ENCODE measurements around the gene RRBP1.

The RRBP1 gene, protein sequence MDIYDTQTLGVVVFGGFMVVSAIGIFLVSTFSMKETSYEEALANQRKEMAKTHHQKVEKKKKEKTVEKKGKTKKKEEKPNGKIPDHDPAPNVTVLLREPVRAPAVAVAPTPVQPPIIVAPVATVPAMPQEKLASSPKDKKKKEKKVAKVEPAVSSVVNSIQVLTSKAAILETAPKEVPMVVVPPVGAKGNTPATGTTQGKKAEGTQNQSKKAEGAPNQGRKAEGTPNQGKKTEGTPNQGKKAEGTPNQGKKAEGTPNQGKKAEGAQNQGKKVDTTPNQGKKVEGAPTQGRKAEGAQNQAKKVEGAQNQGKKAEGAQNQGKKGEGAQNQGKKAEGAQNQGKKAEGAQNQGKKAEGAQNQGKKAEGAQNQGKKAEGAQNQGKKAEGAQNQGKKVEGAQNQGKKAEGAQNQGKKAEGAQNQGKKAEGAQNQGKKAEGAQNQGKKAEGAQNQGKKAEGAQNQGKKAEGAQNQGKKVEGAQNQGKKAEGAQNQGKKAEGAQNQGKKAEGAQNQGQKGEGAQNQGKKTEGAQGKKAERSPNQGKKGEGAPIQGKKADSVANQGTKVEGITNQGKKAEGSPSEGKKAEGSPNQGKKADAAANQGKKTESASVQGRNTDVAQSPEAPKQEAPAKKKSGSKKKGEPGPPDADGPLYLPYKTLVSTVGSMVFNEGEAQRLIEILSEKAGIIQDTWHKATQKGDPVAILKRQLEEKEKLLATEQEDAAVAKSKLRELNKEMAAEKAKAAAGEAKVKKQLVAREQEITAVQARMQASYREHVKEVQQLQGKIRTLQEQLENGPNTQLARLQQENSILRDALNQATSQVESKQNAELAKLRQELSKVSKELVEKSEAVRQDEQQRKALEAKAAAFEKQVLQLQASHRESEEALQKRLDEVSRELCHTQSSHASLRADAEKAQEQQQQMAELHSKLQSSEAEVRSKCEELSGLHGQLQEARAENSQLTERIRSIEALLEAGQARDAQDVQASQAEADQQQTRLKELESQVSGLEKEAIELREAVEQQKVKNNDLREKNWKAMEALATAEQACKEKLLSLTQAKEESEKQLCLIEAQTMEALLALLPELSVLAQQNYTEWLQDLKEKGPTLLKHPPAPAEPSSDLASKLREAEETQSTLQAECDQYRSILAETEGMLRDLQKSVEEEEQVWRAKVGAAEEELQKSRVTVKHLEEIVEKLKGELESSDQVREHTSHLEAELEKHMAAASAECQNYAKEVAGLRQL (N-terminal part only)

DNA sequence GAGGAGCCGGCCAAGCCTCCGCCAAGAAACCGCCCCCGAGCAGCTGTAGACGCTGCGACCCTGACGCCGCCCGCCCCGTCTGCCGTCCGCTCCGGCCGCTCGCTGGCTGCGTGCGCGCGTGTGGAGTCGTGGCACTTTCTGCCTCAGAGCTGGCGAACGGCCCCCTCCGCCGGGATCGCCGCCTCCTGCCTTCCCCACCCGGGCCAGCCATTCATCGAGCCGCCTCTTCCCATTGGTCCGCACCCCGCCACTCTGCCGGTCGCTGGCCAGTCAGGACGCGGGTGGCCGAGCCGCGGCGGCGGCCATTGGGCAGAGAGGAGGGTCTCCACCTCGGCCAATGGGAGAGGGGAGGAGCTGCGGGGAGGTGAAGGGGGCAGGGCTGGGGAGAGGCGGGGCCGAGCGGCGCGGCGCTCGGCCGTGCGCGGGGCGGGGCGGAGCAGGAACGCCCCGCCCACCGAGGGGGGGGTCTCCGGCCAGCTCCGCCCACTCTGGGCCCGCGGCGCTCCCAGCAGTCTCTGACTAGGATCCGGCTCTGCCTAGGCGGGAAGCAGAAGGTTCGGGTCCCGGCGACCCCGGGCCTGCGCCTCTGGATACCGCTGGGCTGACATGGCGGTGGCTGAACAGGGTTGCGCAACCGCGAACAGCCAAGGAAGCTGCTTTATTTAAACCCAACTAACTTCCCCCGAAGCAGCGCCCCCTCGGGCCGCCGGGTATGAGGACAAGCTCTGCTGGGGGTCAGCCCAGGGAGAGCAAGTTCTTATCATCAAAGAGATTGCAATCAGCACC, at the start of gene RRBP1:
Gene RRBP1, minus strand, starts transcription at position 140 of the 786 bp plus-strand sequence. CDS start 21,735 bp downstream, outside the sequence.
- peak; percentile 95 for DNase-seq

DNA sequence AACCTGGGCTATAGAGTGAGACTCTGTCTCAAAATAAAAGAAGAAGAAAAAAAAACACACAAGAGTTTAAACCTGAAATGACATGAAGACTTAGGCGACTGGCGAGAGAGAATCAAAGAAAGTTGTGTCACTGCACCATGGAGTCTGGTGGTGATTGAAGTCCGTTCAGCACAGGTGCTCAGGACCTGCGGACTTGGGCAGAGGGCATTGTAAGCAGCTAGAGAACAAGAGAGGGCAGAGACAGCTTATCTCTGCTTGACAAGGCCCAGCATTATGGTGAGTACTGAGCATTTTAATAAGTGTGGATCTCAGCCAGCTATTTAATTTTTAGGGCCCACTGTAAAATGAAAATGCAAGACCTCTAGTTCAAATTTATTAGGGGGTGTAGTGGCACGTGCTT, 49.2 kb upstream of the RRBP1 start:
- DNase-seq: no peak

DNA sequence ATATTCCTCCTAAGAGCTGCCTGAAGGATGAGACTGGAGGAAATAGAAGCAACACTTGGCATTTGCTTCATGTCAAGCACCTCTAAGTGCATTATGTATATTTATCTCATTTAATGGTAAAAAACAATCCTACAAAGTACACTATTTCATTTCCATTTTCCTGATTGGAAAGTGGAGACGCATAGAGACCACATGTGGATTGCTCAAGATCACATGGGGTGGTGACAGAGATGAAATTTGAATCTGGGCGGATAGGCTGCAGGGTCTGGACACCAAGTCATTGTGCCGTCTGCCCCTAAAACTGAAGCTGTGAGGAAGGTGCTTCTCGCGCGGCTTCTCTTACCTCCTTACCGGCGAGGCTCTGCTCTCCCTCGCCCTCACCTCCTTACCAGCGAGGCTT, 48.0 kb upstream of the RRBP1 start:
- no peak for DNase-seq

DNA sequence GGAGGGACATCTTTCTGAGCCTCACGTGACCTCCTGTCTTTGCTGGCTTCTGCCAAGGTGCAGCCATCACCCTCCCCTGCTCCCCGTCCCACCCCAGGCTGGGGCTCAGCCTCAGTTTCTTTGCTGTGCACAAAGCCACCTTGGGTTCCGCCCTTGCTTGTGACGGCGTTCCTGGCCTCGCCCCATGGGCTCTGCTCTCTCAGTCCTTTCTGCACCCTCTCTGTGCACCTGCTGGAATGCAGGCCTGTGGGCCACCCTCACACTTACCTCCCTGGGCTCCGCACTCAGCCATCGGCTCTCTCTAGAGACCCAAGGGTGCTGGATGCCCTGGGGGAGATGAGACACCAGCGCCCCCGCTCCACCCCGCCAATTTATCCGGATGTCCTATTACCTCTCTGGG, 46.0 kb upstream of the RRBP1 start:
- DNase-seq: no peak

DNA sequence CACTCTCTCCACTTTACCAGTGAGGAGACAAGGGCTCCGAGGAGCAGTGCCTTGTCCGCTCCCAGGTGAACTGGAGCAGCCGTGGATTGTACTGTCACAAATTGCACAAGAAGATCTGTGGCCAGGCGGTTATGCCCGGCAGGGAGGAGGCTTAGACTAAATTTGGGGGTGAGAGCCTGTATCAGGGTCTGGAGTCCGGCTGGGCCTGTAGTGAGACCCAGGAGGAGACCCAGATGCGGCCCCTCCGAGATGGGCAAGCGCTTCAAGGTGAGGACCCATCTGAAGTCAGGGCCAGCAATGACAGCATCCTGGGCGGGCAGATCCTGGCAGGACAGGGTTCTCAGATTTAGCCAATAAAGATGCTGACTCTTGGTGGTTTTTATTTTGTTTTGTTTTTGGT, 45.3 kb upstream of the RRBP1 start:
- no peak for DNase-seq

DNA sequence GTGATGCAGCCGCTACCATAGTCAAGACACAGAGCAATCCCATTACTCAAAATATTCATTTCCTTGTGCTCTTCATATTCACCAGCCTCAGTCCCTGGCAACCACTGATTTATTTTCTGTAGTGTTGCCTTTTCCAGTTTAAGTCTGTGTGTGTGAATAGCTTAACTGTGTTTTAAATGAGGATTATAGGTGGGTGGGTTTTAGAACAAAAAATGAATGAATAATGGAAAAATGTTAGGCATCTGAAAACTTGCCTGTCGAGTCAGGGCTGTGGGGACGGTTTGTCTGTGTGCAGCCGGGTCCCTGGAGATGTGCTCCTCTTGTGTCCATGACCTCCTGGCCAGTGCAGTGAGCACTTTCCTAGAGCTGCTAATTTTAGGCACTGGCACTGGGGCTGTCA, 44.9 kb upstream of the RRBP1 start:
- DNase-seq: no peak

DNA sequence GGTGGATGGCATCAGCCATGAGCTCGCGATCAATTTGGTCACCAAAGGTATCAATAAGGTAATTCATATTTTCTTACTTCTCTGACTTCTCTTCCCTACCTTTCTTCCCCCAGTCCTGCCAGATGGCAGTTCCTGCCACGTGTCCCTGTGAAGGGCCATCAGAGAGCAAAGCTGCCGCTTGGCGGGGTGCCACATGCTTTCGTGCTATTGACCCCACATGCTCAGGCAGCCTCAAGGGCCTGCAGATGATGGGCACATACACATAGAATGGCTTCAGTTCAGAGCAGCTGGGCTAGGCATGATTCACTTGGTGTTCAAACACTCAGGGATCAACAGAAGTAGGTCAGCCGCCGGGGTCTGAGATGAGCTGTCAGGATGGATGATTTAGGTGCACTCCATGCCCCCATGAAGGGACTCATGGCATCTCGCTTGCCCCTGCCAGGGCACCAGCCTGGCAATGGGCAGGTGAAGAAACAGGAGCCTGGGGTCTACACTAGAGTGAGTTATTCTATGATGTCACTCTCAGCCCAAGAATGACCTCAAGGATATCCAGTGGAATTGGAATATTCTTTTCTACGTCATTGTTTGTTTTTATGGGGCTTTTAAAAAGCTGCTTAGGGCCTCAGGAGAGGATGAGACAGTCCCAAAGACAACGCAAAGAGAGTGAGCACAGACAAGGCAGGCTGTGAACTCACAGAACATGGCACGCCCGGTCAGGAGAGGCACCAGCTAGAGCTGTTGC, 43.2 kb upstream of the RRBP1 start:
- no peak for DNase-seq

DNA sequence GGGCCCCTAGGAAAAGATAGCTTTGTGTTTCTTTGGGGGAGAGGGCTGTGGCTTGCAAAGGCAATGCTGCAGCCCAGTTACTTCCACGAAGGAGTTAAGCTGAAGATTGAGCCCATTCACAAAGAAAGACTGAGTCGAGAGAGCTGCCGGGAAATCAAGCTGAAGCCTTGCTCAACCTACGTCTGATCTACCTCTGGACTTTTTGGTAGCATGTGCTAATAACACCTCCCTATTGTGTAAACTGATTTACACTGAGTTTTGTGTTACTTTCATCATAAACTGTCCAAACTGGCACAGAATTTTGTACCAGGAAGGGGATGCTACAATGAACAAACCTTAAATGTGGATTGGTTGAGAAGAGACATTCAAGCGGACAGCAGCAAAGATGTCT, 41.3 kb upstream of the RRBP1 start:
- no peak for DNase-seq

DNA sequence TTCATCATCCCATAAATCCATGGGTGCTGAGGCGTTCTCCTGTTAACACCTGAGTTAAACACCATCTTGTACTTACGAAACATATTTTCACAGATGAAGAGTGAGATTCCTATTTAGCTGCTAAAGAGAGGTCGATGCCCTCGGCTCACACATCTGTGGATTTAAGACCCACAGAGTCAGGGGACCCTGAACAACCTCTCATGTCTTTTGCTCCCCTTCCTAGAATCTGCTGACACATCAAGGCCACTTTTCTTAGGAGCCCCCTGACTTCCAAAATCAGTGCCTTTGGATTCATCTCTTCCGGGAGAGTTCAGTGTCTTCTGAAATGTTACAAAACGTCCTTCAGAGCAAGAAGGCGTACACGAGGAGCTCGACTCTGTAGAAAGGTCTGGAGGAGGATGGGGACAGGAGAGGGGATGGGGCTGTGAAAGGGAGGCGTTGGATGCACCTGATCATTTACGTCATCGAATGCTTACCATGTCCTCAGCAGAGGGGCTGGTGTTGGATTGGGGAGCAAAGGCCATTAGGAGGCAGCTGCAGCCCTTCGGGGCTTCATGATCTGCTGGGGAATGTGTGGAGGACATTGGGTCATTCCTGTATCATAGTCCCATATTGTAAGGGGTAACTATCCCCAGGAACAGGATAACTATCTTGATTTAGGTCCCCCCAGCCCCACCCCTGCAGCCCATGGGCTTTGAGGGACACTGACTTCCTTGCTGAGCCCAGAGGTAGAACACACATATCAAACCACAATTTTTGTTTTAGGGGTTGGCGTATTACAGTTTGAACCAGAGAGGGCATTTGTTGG, 40.7 kb upstream of the RRBP1 start:
- DNase-seq: no peak

DNA sequence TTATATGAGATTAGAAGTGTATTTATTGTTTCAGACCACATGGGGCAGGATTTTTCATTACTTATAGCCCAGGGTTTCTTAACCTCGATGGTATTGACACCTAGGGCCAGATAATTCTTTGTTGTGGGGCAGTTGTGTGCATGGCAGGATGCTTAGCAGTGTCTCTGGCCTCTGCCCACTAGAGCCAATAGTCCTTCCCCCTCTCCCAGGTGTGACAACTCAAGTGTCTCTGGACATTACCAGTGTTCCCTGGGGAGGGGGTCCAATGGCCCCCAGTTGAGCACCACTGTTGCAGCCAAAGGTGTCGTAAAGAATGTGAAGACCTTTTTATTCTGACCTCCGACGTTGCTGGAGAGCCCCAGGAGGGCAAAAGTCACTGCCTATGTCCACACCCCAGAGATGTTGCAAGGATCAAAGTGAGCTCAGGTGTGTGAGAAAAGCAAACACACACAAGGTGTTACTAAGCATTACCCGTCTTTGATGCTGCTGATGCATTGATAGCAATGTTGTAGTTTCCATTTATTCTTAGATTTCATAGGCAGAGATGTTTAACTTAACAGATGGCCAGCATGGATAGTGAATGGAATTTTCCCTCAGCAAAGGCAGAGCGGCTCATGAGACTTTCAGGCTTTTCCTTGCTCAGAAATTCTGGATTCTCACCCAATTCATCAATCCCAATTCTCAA, 39.9 kb upstream of the RRBP1 start:
- no peak for DNase-seq

DNA sequence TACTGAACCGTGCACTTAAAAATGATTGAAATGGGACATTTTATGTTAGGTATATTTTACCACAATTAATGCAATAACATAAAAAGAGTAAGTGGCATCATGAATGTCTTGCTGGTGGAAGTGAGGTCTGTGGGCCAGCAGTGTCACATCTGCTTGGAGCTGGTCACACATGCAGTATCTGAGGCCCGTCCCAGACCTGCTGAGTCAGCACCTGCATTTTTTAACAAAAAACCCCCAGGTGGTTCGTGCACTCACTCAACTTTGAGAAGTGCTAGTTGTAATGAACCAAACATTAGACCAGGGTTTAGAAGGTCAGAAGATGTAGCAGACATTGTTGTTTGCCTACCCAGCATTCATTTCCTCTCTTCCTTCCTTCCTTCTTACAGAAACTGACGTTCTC, 38.7 kb upstream of the RRBP1 start:
- DNase-seq: no peak

DNA sequence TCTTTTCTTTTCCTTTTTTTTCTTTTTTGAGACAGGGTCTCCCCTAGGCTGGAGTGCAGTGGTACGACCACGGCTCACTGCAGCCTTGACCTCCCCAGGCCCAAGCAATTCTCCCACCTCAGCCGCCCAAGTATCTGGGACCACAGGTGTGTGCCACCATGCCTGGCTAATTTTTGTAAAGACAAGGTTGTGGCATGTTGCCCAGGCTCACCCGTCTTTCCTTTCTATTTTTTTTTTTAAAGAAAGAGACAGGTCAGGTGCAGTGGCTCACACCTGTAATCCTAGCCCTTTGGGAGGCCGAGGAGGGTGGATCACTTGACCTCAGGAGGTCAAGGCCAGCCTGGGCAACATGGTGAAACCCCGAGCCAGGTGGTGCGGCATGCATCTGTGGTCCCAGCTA, 34.3 kb upstream of the RRBP1 start:
- no peak for DNase-seq

DNA sequence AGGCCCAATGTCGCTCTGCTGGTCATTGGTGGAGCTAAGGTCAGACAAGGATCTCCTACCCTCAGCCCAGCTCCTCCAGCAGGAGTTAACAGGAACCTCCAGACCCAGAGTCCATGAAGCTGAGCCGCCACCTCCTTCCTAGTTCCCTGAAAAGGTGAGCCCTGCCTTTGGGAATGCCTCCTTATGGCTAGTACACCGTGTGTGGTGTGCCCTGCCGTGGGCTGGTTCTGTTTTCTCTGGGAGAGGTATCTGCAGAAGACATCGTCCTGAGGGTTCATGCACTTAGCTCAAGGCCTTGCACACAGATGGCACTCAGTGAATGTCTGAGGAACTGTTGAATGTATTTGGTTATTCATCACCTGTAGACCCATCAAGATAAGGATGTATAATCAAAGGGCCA, 33.0 kb upstream of the RRBP1 start:
- no peak for DNase-seq

DNA sequence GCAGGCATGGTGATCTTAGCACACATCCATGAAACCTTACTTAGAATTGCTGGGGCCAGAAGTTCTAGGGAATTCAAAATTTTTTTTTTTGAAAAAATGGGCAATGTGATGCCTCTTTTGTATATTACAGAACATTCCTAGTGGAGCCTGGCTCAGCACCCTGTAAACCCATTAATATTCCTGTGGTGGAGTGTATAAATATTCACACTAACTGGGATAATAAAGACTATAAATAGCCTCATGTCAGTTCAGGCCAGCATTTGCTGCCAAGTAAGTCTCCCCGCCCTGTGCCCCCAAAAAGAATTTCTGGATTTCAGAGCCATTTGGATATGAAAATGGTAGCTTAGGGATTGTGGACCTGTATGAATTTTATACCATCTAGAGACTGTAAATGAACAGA, 32.6 kb upstream of the RRBP1 start:
- no peak for DNase-seq

DNA sequence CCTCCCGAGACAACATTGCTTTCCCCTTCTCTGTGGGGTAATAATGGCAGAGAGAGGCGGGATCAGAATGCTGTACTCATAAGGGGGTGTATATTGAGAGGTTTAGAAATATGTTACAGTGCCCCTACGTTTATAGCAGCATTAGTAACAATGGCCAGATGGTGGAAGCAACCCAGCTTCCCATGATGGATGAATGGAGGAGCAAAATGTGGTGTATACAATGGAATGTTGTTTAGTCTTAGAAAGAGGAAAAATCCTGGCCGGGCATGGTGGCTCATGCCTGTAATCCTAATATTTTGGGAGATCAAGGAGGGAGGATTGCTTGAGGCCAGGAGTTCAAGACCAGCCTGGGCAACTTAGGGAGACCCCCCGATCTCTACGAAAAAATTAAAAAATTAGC, 30.7 kb upstream of the RRBP1 start:
- no peak for DNase-seq

DNA sequence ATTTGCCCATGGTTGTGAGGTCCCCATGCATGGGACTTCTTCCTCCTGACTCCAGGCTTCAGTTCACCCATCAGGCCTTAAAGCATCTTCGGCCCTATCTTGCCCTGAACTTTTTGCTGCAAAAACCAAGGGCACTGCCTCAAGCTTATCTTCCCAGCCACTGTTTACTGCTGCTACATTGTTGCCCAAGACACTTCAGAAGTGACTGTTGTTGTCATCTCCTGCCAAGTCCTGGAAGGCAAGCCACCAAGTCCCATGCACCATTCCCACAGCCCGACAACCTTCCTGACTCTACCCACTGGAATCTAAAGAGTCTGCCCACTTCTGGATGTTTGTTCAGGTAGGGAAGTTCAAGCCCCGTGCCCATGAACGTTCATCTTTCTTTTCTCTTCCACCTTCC, 30.2 kb upstream of the RRBP1 start:
- no peak for DNase-seq

DNA sequence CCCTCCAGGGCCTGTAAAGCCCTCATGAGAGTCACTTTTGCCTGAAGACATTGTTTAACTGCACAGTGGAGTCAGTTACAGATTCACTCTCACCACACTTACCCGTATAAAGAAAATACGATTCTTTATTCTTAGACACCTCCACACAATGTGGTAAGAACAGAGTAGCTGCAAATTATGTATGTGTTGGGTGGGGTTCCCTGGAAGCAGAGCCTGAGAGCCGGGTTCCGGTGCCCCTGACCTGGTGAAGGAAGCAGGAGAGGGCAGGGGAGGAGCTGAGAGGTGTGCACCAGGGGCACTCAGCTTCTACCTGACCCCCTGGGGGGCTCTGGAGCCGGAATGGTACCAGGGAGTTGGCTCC, 29.2 kb upstream of the RRBP1 start:
- DNase-seq: no peak

DNA sequence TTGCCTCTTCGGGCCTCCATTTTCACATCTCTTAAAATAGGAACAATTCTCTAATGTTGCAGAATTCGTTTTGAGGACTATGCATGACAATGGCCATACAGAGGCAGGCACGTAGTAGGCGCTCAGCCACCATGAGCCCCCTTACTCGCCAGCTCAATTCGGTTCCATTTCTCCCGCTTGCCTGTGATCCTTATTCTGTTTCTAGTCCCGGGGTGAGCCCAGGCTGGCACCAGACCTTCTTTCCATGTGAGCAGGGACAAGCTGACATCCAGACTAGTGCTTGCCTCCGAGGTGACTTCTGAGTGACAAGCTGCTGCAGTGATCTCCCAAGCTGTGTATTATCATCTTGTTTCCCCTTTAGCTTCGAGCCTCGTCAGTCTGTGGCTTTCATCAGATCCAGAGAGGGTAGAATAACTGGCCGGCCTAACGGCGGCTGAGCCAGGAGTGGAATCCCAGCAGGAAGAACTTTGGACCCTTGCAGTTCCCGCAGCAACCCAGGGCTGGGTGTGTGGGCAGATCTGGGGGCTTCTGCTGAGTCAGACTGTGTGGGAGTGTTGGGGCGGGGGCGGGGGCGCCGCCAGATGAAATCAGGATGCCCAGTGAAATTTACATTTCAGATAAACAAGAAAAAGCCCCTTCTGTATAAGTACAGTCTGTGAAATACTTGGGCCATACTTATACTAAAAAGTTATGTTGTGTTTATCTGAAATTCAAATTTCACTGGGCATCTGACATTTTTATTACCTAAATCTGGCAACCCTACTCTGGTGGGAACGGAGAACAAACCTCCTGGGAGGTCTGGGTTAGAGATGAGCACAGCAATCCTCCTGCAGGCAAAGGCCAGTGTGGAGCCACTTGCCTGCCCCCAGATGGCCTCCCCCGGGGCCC, 28.6 kb upstream of the RRBP1 start:
- no peak for DNase-seq
